GM21619 (cell line): Measurements from ENCODE around the gene CCDC88C.
"Not testable (repeated sequence)": the region's sequence is repeated elsewhere in the genome, so short reads cannot be mapped to it uniquely, and the experiment has no call there.

Source experiments
- ATAC-seq: cut with Tn5 transposase; IDR thresholded peaks from one replicate; pipeline ENCODE4 v1.9.1; 2021; ENCODE audit not compliant: unreplicated experiment

Gene CCDC88C

GRCh38 chr14:91417120-91417982 lies at the start of gene CCDC88C:
Gene CCDC88C (minus strand): TSS chr14:91417820. CDS start chr14:91417690, 130 bp downstream.
- peak; percentile 43 for ATAC-seq

GRCh38 chr14:91466192-91466591 lies 48.6 kb upstream of the CCDC88C start:
- no peak for ATAC-seq

- ATAC-seq, result no peak
Observed at GRCh38 chr14:91464615-91465205, 47.1 kb upstream of the CCDC88C start.

GRCh38 chr14:91458612-91459011 lies 41.0 kb upstream of the CCDC88C start:
- ATAC-seq, result no peak

- ATAC-seq, result no peak
Observed at GRCh38 chr14:91456283-91456682, 38.7 kb upstream of the CCDC88C start.

- no peak for ATAC-seq
Observed at GRCh38 chr14:91454580-91454979, 37.0 kb upstream of the CCDC88C start.

GRCh38 chr14:91454155-91454554 lies 36.5 kb upstream of the CCDC88C start:
- no peak for ATAC-seq

- ATAC-seq, result no peak
Observed at GRCh38 chr14:91453744-91454143, 36.1 kb upstream of the CCDC88C start.

- ATAC-seq, result no peak
Observed at GRCh38 chr14:91444335-91445020, 26.9 kb upstream of the CCDC88C start.

- no peak for ATAC-seq
Observed at GRCh38 chr14:91439345-91439744, 21.7 kb upstream of the CCDC88C start.

GRCh38 chr14:91438845-91439244 lies 21.2 kb upstream of the CCDC88C start:
- ATAC-seq, result no peak

GRCh38 chr14:91436266-91436665 lies 18.6 kb upstream of the CCDC88C start:
- ATAC-seq, result not testable (repeated sequence)

GRCh38 chr14:91429385-91429784 lies 11.8 kb upstream of the CCDC88C start:
- ATAC-seq, result no peak

GRCh38 chr14:91428931-91429330 lies 11.3 kb upstream of the CCDC88C start:
- not testable (repeated sequence) for ATAC-seq

GRCh38 chr14:91425531-91425944 lies 7.9 kb upstream of the CCDC88C start:
- not testable (repeated sequence) for ATAC-seq

- no peak for ATAC-seq
Observed at GRCh38 chr14:91424813-91425530, 7.4 kb upstream of the CCDC88C start.

- no peak for ATAC-seq
Observed at GRCh38 chr14:91420686-91421085, 3.1 kb upstream of the CCDC88C start.

GRCh38 chr14:91419451-91419850 lies 1.8 kb upstream of the CCDC88C start:
- ATAC-seq, result no peak

- ATAC-seq, result no peak
Observed at GRCh38 chr14:91419044-91419397, 1.4 kb upstream of the CCDC88C start.

- peak; percentile 22 for ATAC-seq
Observed at GRCh38 chr14:91418387-91419043, 895 bp upstream of the CCDC88C start.

GRCh38 chr14:91417983-91418386 lies 365 bp upstream of the CCDC88C start:
- peak; percentile 13 for ATAC-seq
